HEK293 (cell line): Measurements from ENCODE around the gene PIM1.
A peak's percentile ranks its signal among the peaks of the same experiment; 100 is the strongest.

Experiments used
- GLI4 ChIP-seq: fragments of 450-650 bp; formaldehyde crosslinking; IDR thresholded peaks from 2 replicates; pipeline ENCODE4 v1.5.1; 2016; ENCODE audit warnings: missing biosample characterization, missing genetic modification characterization
- HOXC10 ChIP-seq: sonication (generic); formaldehyde crosslinking; IDR thresholded peaks from 2 replicates; pipeline ENCODE4 v1.8.1; 2023; ENCODE audit warnings: mild to moderate bottlenecking, missing genetic modification reagents
- IKZF3 ChIP-seq: fragments of 450-650 bp; IDR thresholded peaks from 2 replicates; pipeline ENCODE4 v1.5.0; 2018; ENCODE audit warnings: missing biosample characterization, mild to moderate bottlenecking, missing genetic modification characterization, moderate library complexity
- OSR2 ChIP-seq: fragments of 450-650 bp; formaldehyde crosslinking; IDR thresholded peaks from 2 replicates; pipeline ENCODE4 v1.5.1; 2016; ENCODE audit warnings: missing biosample characterization, missing genetic modification characterization
- SP2 ChIP-seq: fragments of 450-650 bp; formaldehyde crosslinking; IDR thresholded peaks from 2 replicates; pipeline ENCODE4 v1.5.1; 2016; ENCODE audit warnings: missing biosample characterization, missing genetic modification characterization
- SP3 ChIP-seq: fragments of 450-650 bp; formaldehyde crosslinking; IDR thresholded peaks from 2 replicates; pipeline ENCODE4 v1.5.1; 2016; ENCODE audit warnings: missing biosample characterization, missing genetic modification characterization
- TCF7L2 ChIP-seq: IDR thresholded peaks from 2 replicates; pipeline ENCODE4 v1.6.1; 2011; ENCODE audit warnings: low read depth, mild to moderate bottlenecking, inconsistent platforms, low read length, moderate library complexity, borderline replicate concordance
- ZNF112 ChIP-seq: fragments of 450-650 bp; formaldehyde crosslinking; IDR thresholded peaks from 2 replicates; pipeline ENCODE4 v1.5.0; 2017; ENCODE audit warnings: missing biosample characterization, missing genetic modification characterization
- ZNF174 ChIP-seq: fragments of 450-650 bp; formaldehyde crosslinking; IDR thresholded peaks from 2 replicates; pipeline ENCODE4 v1.5.0; 2017; ENCODE audit warnings: missing biosample characterization, mild to moderate bottlenecking, missing genetic modification characterization
- ZNF175 ChIP-seq: fragments of 450-650 bp; formaldehyde crosslinking; IDR thresholded peaks from 2 replicates; pipeline ENCODE4 v1.5.1; 2016; ENCODE audit warnings: missing biosample characterization, missing genetic modification characterization
- ZNF2 ChIP-seq: fragments of 450-650 bp; formaldehyde crosslinking; IDR thresholded peaks from 2 replicates; pipeline ENCODE4 v1.5.1; 2016; ENCODE audit warnings: missing biosample characterization, missing genetic modification characterization
- ZNF211 ChIP-seq: fragments of 450-650 bp; formaldehyde crosslinking; IDR thresholded peaks from 2 replicates; pipeline ENCODE4 v1.5.1; 2016; ENCODE audit warnings: low read depth, missing biosample characterization, missing genetic modification characterization
- ZNF24 ChIP-seq: fragments of 450-650 bp; formaldehyde crosslinking; IDR thresholded peaks from 2 replicates; pipeline ENCODE4 v1.5.1; 2016; ENCODE audit warnings: missing biosample characterization, missing genetic modification characterization
- ZNF311 ChIP-seq: fragments of 450-650 bp; formaldehyde crosslinking; IDR thresholded peaks from 2 replicates; pipeline ENCODE4 v1.5.1; 2017; ENCODE audit warnings: missing biosample characterization, missing genetic modification characterization, borderline replicate concordance
- ZNF37A ChIP-seq: fragments of 450-650 bp; IDR thresholded peaks from 2 replicates; pipeline ENCODE4 v1.5.1; 2018; ENCODE audit warnings: missing biosample characterization, missing genetic modification characterization
- ZNF426 ChIP-seq: fragments of 450-650 bp; formaldehyde crosslinking; IDR thresholded peaks from 2 replicates; pipeline ENCODE4 v1.5.1; 2017; ENCODE audit warnings: missing biosample characterization, missing genetic modification characterization, mild to moderate bottlenecking, inconsistent platforms, moderate library complexity
- ZNF555 ChIP-seq: fragments of 450-650 bp; formaldehyde crosslinking; conservative IDR thresholded peaks from 2 replicates; pipeline ENCODE4 v1.5.1; 2017; ENCODE audit warnings: missing biosample characterization, mild to moderate bottlenecking, missing genetic modification characterization, inconsistent platforms
- ZNF585B ChIP-seq: fragments of 450-650 bp; formaldehyde crosslinking; IDR thresholded peaks from 2 replicates; pipeline ENCODE4 v1.5.1; 2016; ENCODE audit warnings: missing biosample characterization, missing genetic modification characterization
- ZNF621 ChIP-seq: fragments of 450-650 bp; formaldehyde crosslinking; IDR thresholded peaks from 2 replicates; pipeline ENCODE4 v1.5.1; 2017; ENCODE audit warnings: missing biosample characterization, missing genetic modification characterization
- ZNF701 ChIP-seq: fragments of 450-650 bp; formaldehyde crosslinking; IDR thresholded peaks from 2 replicates; pipeline ENCODE4 v1.5.1; 2016; ENCODE audit warnings: missing biosample characterization, missing genetic modification characterization
- ZNF791 ChIP-seq: fragments of 450-650 bp; formaldehyde crosslinking; IDR thresholded peaks from 2 replicates; pipeline ENCODE4 v1.5.1; 2016; ENCODE audit warnings: missing biosample characterization, missing genetic modification characterization
- TF ChIP-seq, protein P1 (sequence below): fragments of 450-650 bp; IDR thresholded peaks from 2 replicates; pipeline ENCODE4 v1.5.1; 2018; ENCODE audit warnings: missing biosample characterization, mild to moderate bottlenecking, missing genetic modification characterization
- TF ChIP-seq, protein P2 (sequence below): fragments of 450-650 bp; formaldehyde crosslinking; IDR thresholded peaks from 2 replicates; pipeline ENCODE4 v1.5.1; 2017; ENCODE audit warnings: missing biosample characterization, missing genetic modification characterization
- TF ChIP-seq, protein P3 (sequence below): fragments of 450-650 bp; formaldehyde crosslinking; IDR thresholded peaks from 2 replicates; pipeline ENCODE4 v1.5.1; 2016; ENCODE audit warnings: missing biosample characterization, missing genetic modification characterization, borderline replicate concordance
- TF ChIP-seq, protein P4 (sequence below): fragments of 450-650 bp; formaldehyde crosslinking; IDR thresholded peaks from 2 replicates; pipeline ENCODE4 v1.5.1; 2016; ENCODE audit warnings: missing biosample characterization, missing genetic modification characterization
- TF ChIP-seq, protein P5 (sequence below): fragments of 450-650 bp; formaldehyde crosslinking; IDR thresholded peaks from 2 replicates; pipeline ENCODE4 v1.5.1; 2016; ENCODE audit warnings: missing biosample characterization, missing genetic modification characterization

The PIM1 gene

DNA sequence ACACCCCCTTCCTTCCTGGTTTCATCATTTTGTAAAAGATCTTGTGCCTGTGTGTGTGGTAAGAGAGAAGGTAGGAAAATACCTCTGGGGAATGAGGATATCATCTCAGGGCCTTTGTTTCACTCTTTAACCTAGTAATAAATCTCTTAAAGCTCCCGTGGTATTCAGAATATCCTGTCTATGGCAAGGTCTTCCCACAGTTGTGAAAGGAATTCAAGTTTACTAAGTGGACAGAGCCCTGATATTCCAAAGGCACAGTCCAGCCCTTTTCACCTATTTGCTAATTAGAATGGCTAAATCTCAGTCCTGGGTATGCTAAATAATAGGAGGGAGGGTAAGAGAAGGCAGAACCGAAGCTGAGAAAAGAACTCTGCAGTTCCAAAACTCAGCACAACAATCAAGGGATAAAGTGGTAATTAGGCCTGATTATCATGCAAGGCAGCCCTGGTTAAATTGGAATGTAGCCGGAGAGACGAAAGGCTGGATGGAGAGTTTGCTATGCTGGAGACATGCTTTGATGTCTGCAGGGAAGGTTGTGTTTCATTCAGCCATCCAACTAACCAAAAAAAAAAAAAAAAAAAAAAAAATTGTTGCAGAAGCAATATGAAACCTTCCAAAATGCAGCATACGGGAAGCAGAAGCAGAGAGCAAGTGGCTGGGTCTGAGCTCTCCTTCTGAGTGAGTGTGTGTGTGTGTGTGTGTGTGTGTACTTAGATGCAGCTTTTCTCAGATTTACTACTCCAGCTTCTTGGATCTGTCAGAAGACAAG, 28.5 kb upstream of the PIM1 start (continued):
- TF ChIP-seq OSR2 (tag by site-specific recombination) (peak; percentile 42), SP3 (tag by site-specific recombination) (no peak), ZNF24 (no peak), ZNF112 (no peak), ZNF621 (no peak), ZNF555 (no peak), ZNF211 (no peak), ZNF585B (tag by site-specific recombination) (no peak), ZNF37A (tag by site-specific recombination) (no peak), TCF7L2 (peak; percentile 17; the same call in 1 of the 2 replicates), SP2 (no peak), GLI4 (tag by site-specific recombination) (no peak), ZNF2 (tag by site-specific recombination) (peak; percentile 100), HOXC10 (CRISPR knock-in tag) (no peak), ZNF175 (no peak), ZNF174 (no peak), ZNF701 (tag by site-specific recombination) (no peak), IKZF3 (tag by site-specific recombination) (no peak), ZNF426 (tag by site-specific recombination) (no peak), ZNF311 (tag by site-specific recombination) (no peak), ZNF791 (tag by site-specific recombination) (no peak)
- TF ChIP-seq, protein P1, sequence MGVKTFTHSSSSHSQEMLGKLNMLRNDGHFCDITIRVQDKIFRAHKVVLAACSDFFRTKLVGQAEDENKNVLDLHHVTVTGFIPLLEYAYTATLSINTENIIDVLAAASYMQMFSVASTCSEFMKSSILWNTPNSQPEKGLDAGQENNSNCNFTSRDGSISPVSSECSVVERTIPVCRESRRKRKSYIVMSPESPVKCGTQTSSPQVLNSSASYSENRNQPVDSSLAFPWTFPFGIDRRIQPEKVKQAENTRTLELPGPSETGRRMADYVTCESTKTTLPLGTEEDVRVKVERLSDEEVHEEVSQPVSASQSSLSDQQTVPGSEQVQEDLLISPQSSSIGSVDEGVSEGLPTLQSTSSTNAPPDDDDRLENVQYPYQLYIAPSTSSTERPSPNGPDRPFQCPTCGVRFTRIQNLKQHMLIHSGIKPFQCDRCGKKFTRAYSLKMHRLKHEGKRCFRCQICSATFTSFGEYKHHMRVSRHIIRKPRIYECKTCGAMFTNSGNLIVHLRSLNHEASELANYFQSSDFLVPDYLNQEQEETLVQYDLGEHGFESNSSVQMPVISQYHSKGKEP (tag by site-specific recombination), result peak; percentile 41; the same call in 1 of the 2 replicates
- TF ChIP-seq, protein P2, sequence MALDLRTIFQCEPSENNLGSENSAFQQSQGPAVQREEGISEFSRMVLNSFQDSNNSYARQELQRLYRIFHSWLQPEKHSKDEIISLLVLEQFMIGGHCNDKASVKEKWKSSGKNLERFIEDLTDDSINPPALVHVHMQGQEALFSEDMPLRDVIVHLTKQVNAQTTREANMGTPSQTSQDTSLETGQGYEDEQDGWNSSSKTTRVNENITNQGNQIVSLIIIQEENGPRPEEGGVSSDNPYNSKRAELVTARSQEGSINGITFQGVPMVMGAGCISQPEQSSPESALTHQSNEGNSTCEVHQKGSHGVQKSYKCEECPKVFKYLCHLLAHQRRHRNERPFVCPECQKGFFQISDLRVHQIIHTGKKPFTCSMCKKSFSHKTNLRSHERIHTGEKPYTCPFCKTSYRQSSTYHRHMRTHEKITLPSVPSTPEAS (tag by site-specific recombination), result peak; percentile 62
- TF ChIP-seq, protein P3, sequence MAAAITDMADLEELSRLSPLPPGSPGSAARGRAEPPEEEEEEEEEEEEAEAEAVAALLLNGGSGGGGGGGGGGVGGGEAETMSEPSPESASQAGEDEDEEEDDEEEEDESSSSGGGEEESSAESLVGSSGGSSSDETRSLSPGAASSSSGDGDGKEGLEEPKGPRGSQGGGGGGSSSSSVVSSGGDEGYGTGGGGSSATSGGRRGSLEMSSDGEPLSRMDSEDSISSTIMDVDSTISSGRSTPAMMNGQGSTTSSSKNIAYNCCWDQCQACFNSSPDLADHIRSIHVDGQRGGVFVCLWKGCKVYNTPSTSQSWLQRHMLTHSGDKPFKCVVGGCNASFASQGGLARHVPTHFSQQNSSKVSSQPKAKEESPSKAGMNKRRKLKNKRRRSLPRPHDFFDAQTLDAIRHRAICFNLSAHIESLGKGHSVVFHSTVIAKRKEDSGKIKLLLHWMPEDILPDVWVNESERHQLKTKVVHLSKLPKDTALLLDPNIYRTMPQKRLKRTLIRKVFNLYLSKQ (tag by site-specific recombination), result no peak
- TF ChIP-seq, protein P4, sequence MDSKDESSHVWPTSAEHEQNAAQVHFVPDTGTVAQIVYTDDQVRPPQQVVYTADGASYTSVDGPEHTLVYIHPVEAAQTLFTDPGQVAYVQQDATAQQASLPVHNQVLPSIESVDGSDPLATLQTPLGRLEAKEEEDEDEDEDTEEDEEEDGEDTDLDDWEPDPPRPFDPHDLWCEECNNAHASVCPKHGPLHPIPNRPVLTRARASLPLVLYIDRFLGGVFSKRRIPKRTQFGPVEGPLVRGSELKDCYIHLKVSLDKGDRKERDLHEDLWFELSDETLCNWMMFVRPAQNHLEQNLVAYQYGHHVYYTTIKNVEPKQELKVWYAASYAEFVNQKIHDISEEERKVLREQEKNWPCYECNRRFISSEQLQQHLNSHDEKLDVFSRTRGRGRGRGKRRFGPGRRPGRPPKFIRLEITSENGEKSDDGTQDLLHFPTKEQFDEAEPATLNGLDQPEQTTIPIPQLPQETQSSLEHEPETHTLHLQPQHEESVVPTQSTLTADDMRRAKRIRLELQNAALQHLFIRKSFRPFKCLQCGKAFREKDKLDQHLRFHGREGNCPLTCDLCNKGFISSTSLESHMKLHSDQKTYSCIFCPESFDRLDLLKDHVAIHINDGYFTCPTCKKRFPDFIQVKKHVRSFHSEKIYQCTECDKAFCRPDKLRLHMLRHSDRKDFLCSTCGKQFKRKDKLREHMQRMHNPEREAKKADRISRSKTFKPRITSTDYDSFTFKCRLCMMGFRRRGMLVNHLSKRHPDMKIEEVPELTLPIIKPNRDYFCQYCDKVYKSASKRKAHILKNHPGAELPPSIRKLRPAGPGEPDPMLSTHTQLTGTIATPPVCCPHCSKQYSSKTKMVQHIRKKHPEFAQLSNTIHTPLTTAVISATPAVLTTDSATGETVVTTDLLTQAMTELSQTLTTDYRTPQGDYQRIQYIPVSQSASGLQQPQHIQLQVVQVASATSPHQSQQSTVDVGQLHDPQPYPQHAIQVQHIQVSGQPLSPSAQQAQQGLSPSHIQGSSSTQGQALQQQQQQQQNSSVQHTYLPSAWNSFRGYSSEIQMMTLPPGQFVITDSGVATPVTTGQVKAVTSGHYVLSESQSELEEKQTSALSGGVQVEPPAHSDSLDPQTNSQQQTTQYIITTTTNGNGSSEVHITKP (tag by site-specific recombination), result peak; percentile 32; the same call in 1 of the 2 replicates
- TF ChIP-seq, protein P5, sequence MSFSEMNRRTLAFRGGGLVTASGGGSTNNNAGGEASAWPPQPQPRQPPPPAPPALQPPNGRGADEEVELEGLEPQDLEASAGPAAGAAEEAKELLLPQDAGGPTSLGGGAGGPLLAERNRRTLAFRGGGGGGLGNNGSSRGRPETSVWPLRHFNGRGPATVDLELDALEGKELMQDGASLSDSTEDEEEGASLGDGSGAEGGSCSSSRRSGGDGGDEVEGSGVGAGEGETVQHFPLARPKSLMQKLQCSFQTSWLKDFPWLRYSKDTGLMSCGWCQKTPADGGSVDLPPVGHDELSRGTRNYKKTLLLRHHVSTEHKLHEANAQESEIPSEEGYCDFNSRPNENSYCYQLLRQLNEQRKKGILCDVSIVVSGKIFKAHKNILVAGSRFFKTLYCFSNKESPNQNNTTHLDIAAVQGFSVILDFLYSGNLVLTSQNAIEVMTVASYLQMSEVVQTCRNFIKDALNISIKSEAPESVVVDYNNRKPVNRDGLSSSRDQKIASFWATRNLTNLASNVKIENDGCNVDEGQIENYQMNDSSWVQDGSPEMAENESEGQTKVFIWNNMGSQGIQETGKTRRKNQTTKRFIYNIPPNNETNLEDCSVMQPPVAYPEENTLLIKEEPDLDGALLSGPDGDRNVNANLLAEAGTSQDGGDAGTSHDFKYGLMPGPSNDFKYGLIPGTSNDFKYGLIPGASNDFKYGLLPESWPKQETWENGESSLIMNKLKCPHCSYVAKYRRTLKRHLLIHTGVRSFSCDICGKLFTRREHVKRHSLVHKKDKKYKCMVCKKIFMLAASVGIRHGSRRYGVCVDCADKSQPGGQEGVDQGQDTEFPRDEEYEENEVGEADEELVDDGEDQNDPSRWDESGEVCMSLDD (tag by site-specific recombination), result no peak
